Measurements from ENCODE around the gene RPS6KA3.
"Not testable (repeated sequence)": the region's sequence is repeated elsewhere in the genome, so short reads cannot be mapped to it uniquely, and the experiment has no call there.

The RPS6KA3 gene

GRCh38 chrX:20218836-20219505, 47.7 kb downstream of the RPS6KA3 start:
- DNase-seq (ENCODE audit: low spot score): no peak

- no peak for DNase-seq (ENCODE audit: low spot score)
These were observed 48.8 kb downstream of the RPS6KA3 start for GRCh38 chrX:20217906-20218305.

- peak; percentile 27 for DNase-seq (ENCODE audit: low spot score)
These were observed 49.4 kb downstream of the RPS6KA3 start for GRCh38 chrX:20217271-20217670.

- DNase-seq (ENCODE audit: low spot score): no peak
These were observed 51.1 kb downstream of the RPS6KA3 start for GRCh38 chrX:20215565-20215964.

GRCh38 chrX:20212486-20213089, 54.1 kb downstream of the RPS6KA3 start:
- no peak for DNase-seq (ENCODE audit: low spot score)

GRCh38 chrX:20211261-20211786, 55.4 kb downstream of the RPS6KA3 start:
- DNase-seq (ENCODE audit: low spot score): no peak

- DNase-seq (ENCODE audit: low spot score): peak; percentile 55
These were observed 60.6 kb downstream of the RPS6KA3 start for GRCh38 chrX:20205927-20206708.

- no peak for DNase-seq (ENCODE audit: low spot score)
These were observed 62.4 kb downstream of the RPS6KA3 start for GRCh38 chrX:20204351-20204750.

GRCh38 chrX:20197641-20198210, 69.0 kb downstream of the RPS6KA3 start:
- no peak for DNase-seq (ENCODE audit: low spot score)

- DNase-seq (ENCODE audit: low spot score): no peak
These were observed 77.5 kb downstream of the RPS6KA3 start for GRCh38 chrX:20189171-20189570.

GRCh38 chrX:20181598-20182329, 84.9 kb downstream of the RPS6KA3 start:
- DNase-seq (ENCODE audit: low spot score): no peak

- DNase-seq (ENCODE audit: low spot score): no peak
These were observed 89.6 kb downstream of the RPS6KA3 start for GRCh38 chrX:20177093-20177492.

- DNase-seq (ENCODE audit: low spot score): no peak
These were observed 92.9 kb downstream of the RPS6KA3 start for GRCh38 chrX:20173856-20174255.

- no peak for DNase-seq (ENCODE audit: low spot score)
These were observed 93.4 kb downstream of the RPS6KA3 start for GRCh38 chrX:20173313-20173712.

GRCh38 chrX:20171887-20172286, 94.8 kb downstream of the RPS6KA3 start:
- no peak for DNase-seq (ENCODE audit: low spot score)

GRCh38 chrX:20162516-20162915, 104.2 kb downstream of the RPS6KA3 start:
- DNase-seq (ENCODE audit: low spot score): not testable (repeated sequence)

- DNase-seq (ENCODE audit: low spot score): no peak
These were observed 106.8 kb downstream of the RPS6KA3 start for GRCh38 chrX:20159797-20160385.

- no peak for DNase-seq (ENCODE audit: low spot score)
These were observed 115.0 kb downstream of the RPS6KA3 start for GRCh38 chrX:20151689-20152088.

- DNase-seq (ENCODE audit: low spot score): no peak
These were observed 117.4 kb downstream of the RPS6KA3 start for GRCh38 chrX:20149326-20149725.

GRCh38 chrX:20147561-20147960, 119.1 kb downstream of the RPS6KA3 start:
- no peak for DNase-seq (ENCODE audit: low spot score)

- DNase-seq (ENCODE audit: low spot score): no peak
These were observed 122.2 kb downstream of the RPS6KA3 start for GRCh38 chrX:20144491-20144890.

Data from cerebellar cortex (tissue), 1 donor.